ENCODE results near the gene TOMM22. TPM values are rescaled to one million over a fixed set of nuclear protein-coding genes. Genes with fewer than 3 reads are reported as not detected.
A peak's percentile ranks its signal among the peaks of the same experiment; 100 is the strongest.

The TOMM22 gene
- total RNA-seq, 1 experiment from 2014 or later: 79.3 TPM

GRCh38 chr22:38731703-38732161 lies 50.0 kb downstream of the TOMM22 start:
- peak; percentile 42 for DNase-seq
- no peaks in the 10 kb centered on the region for H3K27me3 ChIP-seq (ENCODE audit: control insufficient read depth, insufficient read depth, low read length)
- H3K36me3 ChIP-seq (replicated peaks; ENCODE audit: control insufficient read depth, insufficient read depth, low read length): peaks cover 45% of the 10 kb centered on the region
- no peak overlapping the region for H3K4me3 ChIP-seq (ENCODE audit: insufficient read depth, low read depth, low read length)

GRCh38 chr22:38732251-38732815 lies 50.6 kb downstream of the TOMM22 start:
- H3K27me3 ChIP-seq (ENCODE audit: control insufficient read depth, insufficient read depth, low read length): no peaks in the 10 kb centered on the region
- H3K36me3 ChIP-seq (replicated peaks; ENCODE audit: control insufficient read depth, insufficient read depth, low read length): peaks cover 39% of the 10 kb centered on the region
- H3K4me3 ChIP-seq (ENCODE audit: insufficient read depth, low read depth, low read length): no peak overlapping the region
- peak; percentile 56 for DNase-seq

GRCh38 chr22:38733329-38733723 lies 51.6 kb downstream of the TOMM22 start:
- Histone ChIP-seq H3K36me3 (replicated peaks; ENCODE audit: control insufficient read depth, insufficient read depth, low read length) (peaks cover 33% of the 10 kb centered on the region), H3K27me3 (ENCODE audit: control insufficient read depth, insufficient read depth, low read length) (no peaks in the 10 kb centered on the region), H3K4me3 (ENCODE audit: insufficient read depth, low read depth, low read length) (no peak overlapping the region)
- DNase-seq: peak; percentile 91

- Histone ChIP-seq H3K36me3 (replicated peaks; ENCODE audit: control insufficient read depth, insufficient read depth, low read length) (peaks cover 28% of the 10 kb centered on the region), H3K27me3 (ENCODE audit: control insufficient read depth, insufficient read depth, low read length) (no peaks in the 10 kb centered on the region), H3K4me3 (ENCODE audit: insufficient read depth, low read depth, low read length) (no peak overlapping the region)
- peak; percentile 28 for DNase-seq
These were observed 52.1 kb downstream of the TOMM22 start for GRCh38 chr22:38733724-38734381.

GRCh38 chr22:38734421-38735100 lies 52.8 kb downstream of the TOMM22 start:
- H3K36me3 ChIP-seq (replicated peaks; ENCODE audit: control insufficient read depth, insufficient read depth, low read length): peaks cover 22% of the 10 kb centered on the region
- peak; percentile 27 for DNase-seq
- H3K4me3 ChIP-seq (ENCODE audit: insufficient read depth, low read depth, low read length): no peak overlapping the region
- H3K27me3 ChIP-seq (ENCODE audit: control insufficient read depth, insufficient read depth, low read length): no peaks in the 10 kb centered on the region

Other genes starting within 250 kb of the TOMM22 start
- gene KCNJ4, start 226.8 kb upstream of the TOMM22 start, total RNA-seq (2014; rRNA removed; shearing (Covaris generic)): 3.4 and 5.9 TPM in 2 replicates
- gene KDELR3, start 213.9 kb upstream of the TOMM22 start, total RNA-seq (2014; rRNA removed; shearing (Covaris generic)): 4.5 and 8.2 TPM in 2 replicates
- gene DDX17, start 175.6 kb upstream of the TOMM22 start, total RNA-seq (2014; rRNA removed; shearing (Covaris generic)): 257 and 288 TPM in 2 replicates
- 9.8 and 20.4 TPM in 2 replicates for gene DMC1, start 111.8 kb upstream of the TOMM22 start, total RNA-seq (2014; rRNA removed; shearing (Covaris generic))
- gene FAM227A, start 25.6 kb upstream of the TOMM22 start, total RNA-seq (2014; rRNA removed; shearing (Covaris generic)): 1.2 and 3.8 TPM in 2 replicates
- 13.3 and 21.1 TPM in 2 replicates for gene CBY1, start 25.3 kb upstream of the TOMM22 start, total RNA-seq (2014; rRNA removed; shearing (Covaris generic))
- gene JOSD1, start 19.0 kb downstream of the TOMM22 start, total RNA-seq (2014; rRNA removed; shearing (Covaris generic)): 33.8 and 34.2 TPM in 2 replicates
- 71.4 and 92.1 TPM in 2 replicates for gene GTPBP1, start 24.0 kb downstream of the TOMM22 start, total RNA-seq (2014; rRNA removed; shearing (Covaris generic))
- gene SUN2, start 74.0 kb downstream of the TOMM22 start, total RNA-seq (2014; rRNA removed; shearing (Covaris generic)): 31.8 and 33.4 TPM in 2 replicates
- 19.0 and 26.8 TPM in 2 replicates for gene DNAL4, start 112.2 kb downstream of the TOMM22 start, total RNA-seq (2014; rRNA removed; shearing (Covaris generic))
- 3.6 and 3.7 TPM in 2 replicates for gene NPTXR, start 162.1 kb downstream of the TOMM22 start, total RNA-seq (2014; rRNA removed; shearing (Covaris generic))
- 18.3 and 19.2 TPM in 2 replicates for gene CBX6, start 190.3 kb downstream of the TOMM22 start, total RNA-seq (2014; rRNA removed; shearing (Covaris generic))